Measurements from ENCODE around the gene NRCAM.

- TF ChIP-seq CTCF (IDR thresholded peaks at IDR 0.05) = no peak
- TF ChIP-seq POLR2A (IDR thresholded peaks at IDR 0.05) = no peak
These were observed 165.1 kb downstream of the NRCAM start for GRCh38 chr7:108291152-108291508.
